ENCODE data around the gene HOXC10. TPM values are rescaled to one million over a fixed set of nuclear protein-coding genes. Genes with fewer than 3 reads are reported as not detected.
A peak's percentile ranks its signal among the peaks of the same experiment; 100 is the strongest.

The HOXC10 gene
- total and polyA plus RNA-seq, 2 experiments from 2014 or later: not detected

DNA sequence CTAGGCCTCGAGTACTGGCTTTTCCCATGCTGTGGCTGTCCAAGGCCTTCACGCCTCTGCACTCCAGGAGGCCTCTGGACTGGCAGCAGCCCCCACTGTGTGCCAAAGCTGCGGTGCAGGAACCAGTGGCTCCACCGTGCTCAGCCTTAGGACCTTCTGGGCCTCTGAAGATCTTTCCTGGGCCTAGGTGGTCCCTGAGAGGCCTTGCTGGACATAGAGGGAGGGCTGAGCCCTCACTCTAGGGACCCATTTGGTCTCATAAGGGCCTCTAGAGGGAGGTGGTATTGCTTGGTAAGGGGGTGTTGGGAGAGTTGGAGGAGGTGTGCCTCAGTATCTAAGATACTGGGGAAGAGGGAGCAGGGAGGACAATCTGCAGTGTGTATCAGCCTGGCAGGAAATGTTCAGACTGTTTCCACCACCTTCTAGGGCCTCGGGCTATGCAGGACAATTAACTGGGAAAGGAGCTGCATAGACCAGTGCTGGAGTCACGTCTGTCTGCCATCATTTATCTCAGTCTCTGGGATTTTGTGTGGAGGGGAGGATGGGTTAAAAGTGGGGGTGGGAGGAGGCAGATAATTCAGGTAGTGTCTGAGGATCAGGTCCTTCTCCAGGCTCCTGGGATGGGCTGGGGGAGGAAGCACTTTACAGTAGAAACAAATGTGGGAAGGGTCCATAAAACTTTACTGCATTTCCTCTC lies 50.8 kb downstream of the HOXC10 start:
- no peak overlapping the region for H3K27ac Mint-ChIP-seq
- ATAC-seq: no peak
- H3K4me1 Mint-ChIP-seq: peaks cover 15% of the 10 kb centered on the region
- TF ChIP-seq EZH2 (IDR thresholded peaks at IDR 0.05; ENCODE audit: low read depth, unreplicated experiment) (peak; percentile 60), ZNF331 (CRISPR knock-in tag; IDR thresholded peaks at IDR 0.05; ENCODE audit: low read depth) (no peak)
- H3K9me2 ChIP-seq (ENCODE audit: insufficient read depth): no peaks in the 10 kb centered on the region
- peaks cover 21% of the 10 kb centered on the region; the same call in 1 of the 2 replicates for H3K4me1 ChIP-seq (ENCODE audit: insufficient read depth)
- H3K4me2 ChIP-seq: no peak overlapping the region
- peaks cover 100% of the 10 kb centered on the region for H3K27me3 ChIP-seq (ENCODE audit: insufficient read depth)
- H3F3A ChIP-seq (replicated peaks; ENCODE audit: low read depth): peaks cover 27% of the 10 kb centered on the region; the same call in 1 of the 2 replicates
- no peaks in the 10 kb centered on the region; the same call in 2 of the 3 replicates for H3K36me3 Mint-ChIP-seq (ENCODE audit: low read depth)
- H3K36me3 ChIP-seq (ENCODE audit: insufficient read depth): no peaks in the 10 kb centered on the region
- H3K4me3 ChIP-seq: no peak overlapping the region
- no peak overlapping the region for H3K4me3 Mint-ChIP-seq
- no peak overlapping the region for H2AFZ ChIP-seq
- no peaks in the 10 kb centered on the region for H3K79me2 ChIP-seq (replicated peaks; ENCODE audit: insufficient read depth)
- no peak overlapping the region for H3K27ac ChIP-seq (ENCODE audit: low read depth)
- DNase-seq (ENCODE audit: low spot score): peak; percentile 4
- peaks cover 10% of the 10 kb centered on the region for H3K9me3 Mint-ChIP-seq
- H4K20me1 ChIP-seq (replicated peaks; ENCODE audit: insufficient read depth): peaks cover 43% of the 10 kb centered on the region
- peaks cover 97% of the 10 kb centered on the region for H3K27me3 Mint-ChIP-seq (ENCODE audit: insufficient read depth, low read depth, poor library complexity)

DNA sequence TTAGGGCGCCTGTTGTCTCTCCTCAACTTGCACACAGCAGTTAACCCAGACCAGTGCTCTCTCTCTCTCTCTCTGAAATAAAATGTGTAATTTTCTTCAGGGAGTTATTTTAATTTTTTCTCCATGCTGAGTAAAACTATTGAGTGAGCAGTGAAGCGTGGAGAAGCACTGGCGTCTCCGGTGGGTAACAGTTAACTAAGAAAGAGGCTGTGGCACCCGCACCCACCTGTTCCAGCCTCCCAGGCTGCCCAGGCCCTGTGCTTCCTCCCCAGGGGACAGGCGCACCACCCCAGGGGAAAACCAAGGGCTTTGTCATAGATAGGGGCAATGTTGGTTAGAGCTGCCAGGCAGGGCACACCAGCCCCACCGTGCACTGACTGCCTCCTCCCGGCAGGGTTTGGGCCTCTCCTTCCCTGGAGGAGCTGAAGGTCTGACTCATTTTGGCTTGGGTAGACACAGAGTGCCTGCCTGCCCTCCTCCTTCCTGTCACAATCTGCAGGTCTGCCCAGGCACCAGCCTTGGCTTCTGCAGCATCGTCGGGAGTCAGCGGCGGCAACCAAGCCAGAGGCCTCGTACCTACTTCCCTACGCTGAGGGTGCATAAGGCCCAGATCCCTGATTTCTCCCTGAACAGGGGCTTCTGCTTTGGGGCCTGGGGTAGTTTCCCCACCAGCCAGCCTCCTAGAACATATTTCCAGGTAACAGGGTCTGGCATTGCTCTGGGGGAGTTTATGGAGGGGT lies 51.8 kb downstream of the HOXC10 start:
- peaks cover 43% of the 10 kb centered on the region for H4K20me1 ChIP-seq (replicated peaks; ENCODE audit: insufficient read depth)

DNA sequence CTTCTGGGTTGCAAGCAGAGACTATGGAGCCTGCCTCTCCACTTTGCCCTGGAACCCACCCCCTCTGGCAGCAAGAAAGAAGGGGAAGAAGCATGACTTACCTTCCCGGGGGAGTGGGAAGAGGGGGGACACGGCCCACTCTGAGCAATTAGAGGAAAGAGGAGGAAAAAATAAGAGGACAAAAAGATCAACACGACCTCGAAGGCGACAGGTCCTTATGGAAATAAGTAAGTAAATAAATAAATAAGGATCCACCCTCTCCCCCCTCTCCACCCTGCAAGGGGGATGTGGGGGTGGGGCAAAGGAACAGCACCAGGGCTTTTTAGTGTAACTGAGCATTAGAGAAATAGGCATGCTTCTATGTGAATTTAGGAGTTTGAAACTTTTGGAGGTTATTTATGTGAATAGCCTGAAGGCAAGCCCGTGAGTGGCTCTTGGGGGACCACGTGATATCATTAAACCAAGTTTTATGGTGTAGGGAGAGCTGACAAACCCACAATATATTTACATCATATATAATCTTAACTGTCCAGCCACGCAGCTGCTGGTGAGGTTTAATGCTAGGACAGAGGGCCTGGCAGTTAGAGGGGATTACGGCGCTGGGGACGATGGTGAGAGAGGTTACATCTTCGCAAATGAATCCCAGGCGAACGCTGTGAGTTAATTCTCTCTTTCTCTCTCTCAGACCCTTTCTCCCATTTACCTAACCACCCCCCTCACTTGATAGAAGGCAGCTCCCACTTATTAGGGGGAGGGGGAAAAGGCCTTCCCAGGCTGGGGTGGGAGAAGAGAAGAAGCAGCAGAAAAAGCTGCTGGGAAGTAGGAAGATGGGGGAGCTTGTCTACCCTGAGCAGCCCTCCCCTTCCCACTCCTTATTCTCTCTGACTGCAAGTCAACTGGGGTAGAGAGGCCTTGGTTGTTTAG lies 52.7 kb downstream of the HOXC10 start:
- H3K27ac ChIP-seq (ENCODE audit: low read depth): no peak overlapping the region
- Mint-ChIP-seq H3K27ac (no peak overlapping the region), H3K4me1 (peaks cover 15% of the 10 kb centered on the region), H3K36me3 (ENCODE audit: low read depth) (no peaks in the 10 kb centered on the region; the same call in 2 of the 3 replicates), H3K9me3 (peaks cover 7% of the 10 kb centered on the region; the same call in 2 of the 3 replicates), H3K4me3 (no peak overlapping the region; the same call in 2 of the 3 replicates), H3K27me3 (ENCODE audit: insufficient read depth, low read depth, poor library complexity) (peaks cover 97% of the 10 kb centered on the region)
- H3K36me3 ChIP-seq (ENCODE audit: insufficient read depth): no peaks in the 10 kb centered on the region
- H3K27me3 ChIP-seq (ENCODE audit: insufficient read depth): peaks cover 100% of the 10 kb centered on the region
- H3K9me2 ChIP-seq (ENCODE audit: insufficient read depth): no peaks in the 10 kb centered on the region
- H3K4me3 ChIP-seq: no peak overlapping the region
- no peak overlapping the region for H2AFZ ChIP-seq
- no peak for ATAC-seq
- H3K4me2 ChIP-seq: no peak overlapping the region
- peaks cover 19% of the 10 kb centered on the region; the same call in 1 of the 2 replicates for H3F3A ChIP-seq (replicated peaks; ENCODE audit: low read depth)
- peaks cover 41% of the 10 kb centered on the region for H4K20me1 ChIP-seq (replicated peaks; ENCODE audit: insufficient read depth)
- H3K79me2 ChIP-seq (replicated peaks; ENCODE audit: insufficient read depth): no peaks in the 10 kb centered on the region
- TF ChIP-seq JUNB (IDR thresholded peaks at IDR 0.05; ENCODE audit: unreplicated experiment) (no peak), EZH2 (IDR thresholded peaks at IDR 0.05; ENCODE audit: low read depth, unreplicated experiment) (peak; percentile 75)
- H3K4me1 ChIP-seq (ENCODE audit: insufficient read depth): peaks cover 21% of the 10 kb centered on the region; the same call in 1 of the 2 replicates
- DNase-seq (ENCODE audit: low spot score): peak; percentile 1

More for the DNA sequence above, 51.8 kb downstream of the HOXC10 start:
- H3K36me3 Mint-ChIP-seq (ENCODE audit: low read depth): no peaks in the 10 kb centered on the region; the same call in 2 of the 3 replicates
- H3K27ac ChIP-seq (ENCODE audit: low read depth): no peak overlapping the region
- ATAC-seq: peak; percentile 3; the same call in 2 of the 3 replicates
- H3K4me1 Mint-ChIP-seq: peaks cover 15% of the 10 kb centered on the region
- H3K27me3 ChIP-seq (ENCODE audit: insufficient read depth): peaks cover 100% of the 10 kb centered on the region
- H3K4me3 Mint-ChIP-seq: no peak overlapping the region
- H3K79me2 ChIP-seq (replicated peaks; ENCODE audit: insufficient read depth): no peaks in the 10 kb centered on the region
- DNase-seq (ENCODE audit: low spot score): peak; percentile 38
- peaks cover 7% of the 10 kb centered on the region; the same call in 2 of the 3 replicates for H3K9me3 Mint-ChIP-seq
- no peak overlapping the region for H3K27ac Mint-ChIP-seq
- H3K9me2 ChIP-seq (ENCODE audit: insufficient read depth): no peaks in the 10 kb centered on the region
- no peak overlapping the region for H3K4me2 ChIP-seq
- no peak overlapping the region for H3K4me3 ChIP-seq
- H3K4me1 ChIP-seq (ENCODE audit: insufficient read depth): peaks cover 21% of the 10 kb centered on the region; the same call in 1 of the 2 replicates
- no peaks in the 10 kb centered on the region for H3K36me3 ChIP-seq (ENCODE audit: insufficient read depth)
- peaks cover 21% of the 10 kb centered on the region; the same call in 1 of the 2 replicates for H3F3A ChIP-seq (replicated peaks; ENCODE audit: low read depth)
- TF ChIP-seq NANOG (IDR thresholded peaks at IDR 0.05; ENCODE audit: borderline replicate concordance) (no peak), ZNF114 (CRISPR knock-in tag; IDR thresholded peaks at IDR 0.05) (no peak), EZH2 (IDR thresholded peaks at IDR 0.05; ENCODE audit: low read depth, unreplicated experiment) (peak; percentile 78), CREB1 (CRISPR knock-in tag; IDR thresholded peaks at IDR 0.05; ENCODE audit: low read depth) (no peak)
- peaks cover 97% of the 10 kb centered on the region for H3K27me3 Mint-ChIP-seq (ENCODE audit: insufficient read depth, low read depth, poor library complexity)
- no peak overlapping the region for H2AFZ ChIP-seq

Data from GM23338 (cell line).